ENCODE data around the gene TMEM26.

The TMEM26 gene

GRCh38 chr10:61409157-61409556, 44.0 kb downstream of the TMEM26 start (continued):
- TF ChIP-seq ZNF221 (tag by site-specific recombination; IDR thresholded peaks at IDR 0.05; ENCODE audit: borderline replicate concordance) (no peak), ZFP3 (tag by site-specific recombination; IDR thresholded peaks at IDR 0.05; ENCODE audit: low read depth) (no peak), ZNF549 (tag by site-specific recombination; IDR thresholded peaks at IDR 0.05) (no peak), ZNF211 (tag by site-specific recombination; IDR thresholded peaks at IDR 0.05; ENCODE audit: low read depth) (no peak)

- CTCF ChIA-PET = no interaction called here
- Histone ChIP-seq H3K9me3 (ENCODE audit: control insufficient read depth, insufficient read depth, low read depth, low read length) (no peaks in the 10 kb centered on the region), H3K4me1 (ENCODE audit: control insufficient read depth, insufficient read depth, low read length) (no peaks in the 10 kb centered on the region), H3K4me3 (ENCODE audit: low read depth, low read length) (no peak overlapping the region), H3K36me3 (ENCODE audit: control insufficient read depth in 2 of 2, insufficient read depth in 1 of 2, low read length in 2 of 2) (no peaks in the 10 kb centered on the region), H3K27ac (ENCODE audit: extremely low read depth, low read depth, low read length) (no peak overlapping the region)
- POLR2A ChIA-PET = no interaction called here
- TF ChIP-seq ZBTB6 (tag by site-specific recombination; IDR thresholded peaks at IDR 0.05) = no peak
- TF ChIP-seq ZNF398 (tag by site-specific recombination; IDR thresholded peaks at IDR 0.05) = no peak
- no peak for TF ChIP-seq ZNF664 (tag by site-specific recombination; IDR thresholded peaks at IDR 0.05)
- TF ChIP-seq ZNF292 (tag by site-specific recombination; IDR thresholded peaks at IDR 0.05; ENCODE audit: borderline replicate concordance, low read depth) = no peak
- TF ChIP-seq ZNF239 (tag by site-specific recombination; IDR thresholded peaks at IDR 0.05) = no peak
- TF ChIP-seq GLI2 (tag by site-specific recombination; IDR thresholded peaks at IDR 0.05; ENCODE audit: borderline replicate concordance, low read depth) = no peak
- TF ChIP-seq ZNF248 (tag by site-specific recombination; IDR thresholded peaks at IDR 0.05) = no peak
- no peak for TF ChIP-seq ZNF121 (tag by site-specific recombination; IDR thresholded peaks at IDR 0.05)
- TF ChIP-seq ELK4 (IDR thresholded peaks at IDR 0.05; ENCODE audit: borderline replicate concordance, low read depth, low read length) = no peak
- TF ChIP-seq ZBTB1 (tag by site-specific recombination; IDR thresholded peaks at IDR 0.05) = no peak
- TF ChIP-seq ZFP69B (tag by site-specific recombination; IDR thresholded peaks at IDR 0.05) = no peak
- no peak for TF ChIP-seq TRIM28 (IDR thresholded peaks at IDR 0.05; ENCODE audit: borderline replicate concordance, low read length)
- no peak for TF ChIP-seq ZNF707 (tag by site-specific recombination; IDR thresholded peaks at IDR 0.05)
These were observed 45.1 kb downstream of the TMEM26 start for GRCh38 chr10:61408105-61408504.

GRCh38 chr10:61406736-61407135, 46.4 kb downstream of the TMEM26 start:
- no peaks in the 10 kb centered on the region for H3K36me3 ChIP-seq (ENCODE audit: control insufficient read depth in 2 of 2, insufficient read depth in 1 of 2, low read length in 2 of 2)
- H3K9me3 ChIP-seq (ENCODE audit: control insufficient read depth, insufficient read depth, low read depth, low read length) = no peaks in the 10 kb centered on the region
- H3K4me3 ChIP-seq (ENCODE audit: low read depth, low read length) = no peak overlapping the region
- CTCF ChIA-PET = interaction anchor here (0.6 to 0.7 kb wide), 2 partner anchors 110 to 1538 kb away, joined by 4 read pairs; no protein-coding TSS in a partner anchor
- H3K4me1 ChIP-seq (ENCODE audit: control insufficient read depth, insufficient read depth, low read length) = no peaks in the 10 kb centered on the region
- POLR2A ChIA-PET = no interaction called here
- H3K27ac ChIP-seq (ENCODE audit: extremely low read depth, low read depth, low read length) = no peak overlapping the region
- TF ChIP-seq AEBP2 (tag by site-specific recombination; IDR thresholded peaks at IDR 0.05; ENCODE audit: borderline replicate concordance) = no peak
- no peak for TF ChIP-seq GLI4 (tag by site-specific recombination; IDR thresholded peaks at IDR 0.05)
- no peak for TF ChIP-seq ZNF830 (tag by site-specific recombination; IDR thresholded peaks at IDR 0.05; ENCODE audit: low read depth)
- no peak for TF ChIP-seq ZNF776 (tag by site-specific recombination; IDR thresholded peaks at IDR 0.05; ENCODE audit: borderline replicate concordance)
- no peak for TF ChIP-seq ZNF837 (tag by site-specific recombination; IDR thresholded peaks at IDR 0.05)
- no peak for TF ChIP-seq ZNF510 (tag by site-specific recombination; IDR thresholded peaks at IDR 0.05; ENCODE audit: insufficient replicate concordance)
- TF ChIP-seq FEZF1 (tag by site-specific recombination; IDR thresholded peaks at IDR 0.05) = no peak
- TF ChIP-seq ZNF521 (tag by site-specific recombination; IDR thresholded peaks at IDR 0.05) = no peak
- TF ChIP-seq ZNF707 (tag by site-specific recombination; IDR thresholded peaks at IDR 0.05) = no peak
- no peak for TF ChIP-seq ZNF280C (tag by site-specific recombination; IDR thresholded peaks at IDR 0.05)
